GM19468 (cell line): Measurements from ENCODE around the gene C11orf21.

Source experiments
- ATAC-seq: cut with Tn5 transposase; IDR thresholded peaks from one replicate; pipeline ENCODE4 v1.9.1; 2021; ENCODE audit warnings: mild to moderate bottlenecking, moderate library complexity, moderate number of reproducible peaks; ENCODE audit not compliant: unreplicated experiment; ENCODE audit errors: extremely low read depth

Gene C11orf21

GRCh38 chr11:2325123-2325522, 23.4 kb upstream of the C11orf21 start:
- ATAC-seq, result no peak

GRCh38 chr11:2321311-2321683, 19.6 kb upstream of the C11orf21 start:
- no peak for ATAC-seq

GRCh38 chr11:2320568-2321310, 19.0 kb upstream of the C11orf21 start:
- no peak for ATAC-seq

- ATAC-seq, result no peak
Measured at GRCh38 chr11:2319791-2320472, 18.2 kb upstream of the C11orf21 start.

GRCh38 chr11:2318707-2319106, 17.0 kb upstream of the C11orf21 start:
- ATAC-seq, result no peak

- ATAC-seq, result no peak
Measured at GRCh38 chr11:2318123-2318522, 16.4 kb upstream of the C11orf21 start.

- no peak for ATAC-seq
Measured at GRCh38 chr11:2317354-2318050, 15.8 kb upstream of the C11orf21 start.

GRCh38 chr11:2316963-2317244, 15.2 kb upstream of the C11orf21 start:
- no peak for ATAC-seq

GRCh38 chr11:2316169-2316962, 14.6 kb upstream of the C11orf21 start:
- ATAC-seq, result no peak

- ATAC-seq, result no peak
Measured at GRCh38 chr11:2315395-2316168, 13.9 kb upstream of the C11orf21 start.

- no peak for ATAC-seq
Measured at GRCh38 chr11:2314525-2315394, 13.0 kb upstream of the C11orf21 start.

GRCh38 chr11:2314136-2314524, 12.4 kb upstream of the C11orf21 start:
- ATAC-seq, result no peak

GRCh38 chr11:2313051-2313951, 11.6 kb upstream of the C11orf21 start:
- no peak for ATAC-seq

GRCh38 chr11:2312232-2313042, 10.7 kb upstream of the C11orf21 start:
- no peak for ATAC-seq

GRCh38 chr11:2311353-2312133, 9.8 kb upstream of the C11orf21 start:
- ATAC-seq, result no peak

- no peak for ATAC-seq
Measured at GRCh38 chr11:2310786-2311352, 9.2 kb upstream of the C11orf21 start.
